K562 (cell line): ENCODE results near the gene ANKFN1. TPM values are rescaled to one million over a fixed set of nuclear protein-coding genes. Genes with fewer than 3 reads are reported as not detected.

Experiments used
- ATAC-seq: fragments of 200-7000 bp; cut with Tn5 transposase; 3 replicates; pipeline ENCODE4 v1.9.1; 2020; ENCODE audit warnings: moderate library complexity
- BruUV-seq: library from RNA; stranded (reverse); fragments of 400-500 nt; replicated peaks from 2 replicates; lab custom pipeline; 2021; lab: Mats Ljungman, UMichigan
- CTCF ChIA-PET: fragments of 300-600 bp; formaldehyde crosslinking; extraction: SDS; loops from one replicate; lab custom pipeline; 2021; ENCODE audit warnings: low intra/inter-chr PET ratio; lab: Yijun Ruan, JAX
- POLR2A ChIA-PET: fragments of 300-600, 350-650 bp; sonication (Branson Sonifier 250); formaldehyde crosslinking; extraction: SDS; loops from one replicate; lab custom pipeline; 2021; ENCODE audit warnings: antibody characterized with exemption, inconsistent platforms; lab: Yijun Ruan, JAX
- DNase-seq, 4 experiments: peaks; one replicate each; pipeline versions ENCODE4 v3.0.0 to v3.0.0-alpha.2; 2011 to 2018; ENCODE audit warnings: low spot score in 3 of 4, mixed read lengths in 3 of 4; ENCODE audit errors: extremely low read depth in 1 of 4
- FAIRE-seq: peaks from 2 replicates; lab custom pipeline; 2011; peaks lifted over from hg19 to GRCh38; lab: Jason Lieb, UNC
- H2AFZ ChIP-seq: 2 replicates; pipeline ENCODE4 v1.6.0; 2011; ENCODE audit warnings: low read depth, low read length, control low read depth, inconsistent platforms
- H3K27ac ChIP-seq: fragments of 200-600 bp; 3 replicates; pipeline ENCODE4 v1.8.0; 2011; ENCODE audit warnings: low read depth, mild to moderate bottlenecking, control low read depth, inconsistent platforms, low read length, moderate library complexity, mixed read lengths; ENCODE audit errors: extremely low read depth
- H3K27me3 ChIP-seq, 2 experiments: fragments of 300-600 bp in 1 of 2; 2 replicates in 1 of 2; 3 replicates in 1 of 2; pipeline versions ENCODE4 v1.6.0 to v1.8.0; 2011; ENCODE audit warnings: inconsistent platforms in 2 of 2, low read length in 2 of 2, mild to moderate bottlenecking in 1 of 2, mixed read lengths in 1 of 2, moderate library complexity in 1 of 2; ENCODE audit not compliant: control insufficient read depth in 2 of 2, insufficient read depth in 2 of 2
- H3K36me3 ChIP-seq: fragments of 300-600 bp; 3 replicates; pipeline ENCODE4 v1.8.0; 2011; ENCODE audit warnings: mild to moderate bottlenecking, low read length, inconsistent platforms; ENCODE audit not compliant: control insufficient read depth, insufficient read depth
- H3K4me1 ChIP-seq, 2 experiments: fragments of 200-600 bp in 1 of 2; replicated peaks in 1 of 2; 2 replicates in 1 of 2; 3 replicates in 1 of 2; pipeline versions ENCODE4 v1.5.1 to v1.8.0; 2011; ENCODE audit warnings: inconsistent platforms in 2 of 2, low read length in 2 of 2, mild to moderate bottlenecking in 1 of 2, mixed read lengths in 1 of 2, moderate library complexity in 1 of 2; ENCODE audit not compliant: control insufficient read depth in 2 of 2, insufficient read depth in 2 of 2
- H3K4me2 ChIP-seq: 2 replicates; pipeline ENCODE4 v1.6.1; 2011; ENCODE audit warnings: low read length, control low read depth, inconsistent platforms, mixed read lengths; ENCODE audit not compliant: insufficient read depth
- H3K4me3 ChIP-seq: fragments of 200-600 bp; sonication (generic), shearing (Covaris generic); 2 replicates; pipeline ENCODE4 v1.5.1; 2016; ENCODE audit warnings: control low read depth, inconsistent platforms
- H3K79me2 ChIP-seq: fragments of 200-600 bp; 3 replicates; pipeline ENCODE4 v1.8.0; 2011; ENCODE audit warnings: low read length, inconsistent platforms; ENCODE audit not compliant: control insufficient read depth, insufficient read depth
- H3K9ac ChIP-seq, 2 experiments: 2 replicates each; pipeline versions ENCODE4 v1.6.0 to v1.6.1; 2011; ENCODE audit warnings: low read depth in 2 of 2, low read length in 2 of 2, control low read depth in 1 of 2, inconsistent platforms in 1 of 2, mild to moderate bottlenecking in 1 of 2, mixed read lengths in 1 of 2; ENCODE audit not compliant: insufficient read depth in 1 of 2
- H3K9me1 ChIP-seq: one replicate; pipeline ENCODE4 v1.6.0; 2011; ENCODE audit warnings: inconsistent platforms, mild to moderate bottlenecking, low read length, moderate library complexity; ENCODE audit not compliant: control insufficient read depth, insufficient read depth
- H3K9me3 ChIP-seq: replicated peaks from 2 replicates; pipeline ENCODE4 v1.5.1; 2011; ENCODE audit warnings: low read depth, low read length, inconsistent platforms; ENCODE audit not compliant: control insufficient read depth, insufficient read depth
- H4K20me1 ChIP-seq: replicated peaks from 2 replicates; pipeline ENCODE4 v1.6.1; 2011; ENCODE audit warnings: low read length, inconsistent platforms, mixed read lengths; ENCODE audit not compliant: control insufficient read depth, insufficient read depth
- NFRKB ChIP-seq: fragments of 450-650 bp; IDR thresholded peaks from 2 replicates; pipeline ENCODE4 v1.6.1; 2016; ENCODE audit warnings: low read depth
- RAD21 ChIP-seq, 2 experiments: fragments of 250-450 bp in 1 of 2; fragments of 450-650 bp in 1 of 2; sonication (Bioruptor Pico) in 1 of 2; formaldehyde crosslinking in 1 of 2; IDR thresholded peaks in 1 of 2; conservative IDR thresholded peaks in 1 of 2; 2 replicates each; pipeline versions ENCODE4 v1.4.0 to v1.8.0; 2020 to 2022; ENCODE audit warnings: mild to moderate bottlenecking in 2 of 2, moderate library complexity in 1 of 2
- WGBS: fragments of 100-300 bp; shearing (Covaris generic); methylation state at CpG from one replicate; pipeline ENCODE4 v1.1.6; 2016; ENCODE audit warnings: low coverage, mixed read lengths; ENCODE audit not compliant: insufficient coverage; ENCODE audit errors: missing lambda C conversion rate; 5-methylcytosine and 5-hydroxymethylcytosine counted together
- in situ Hi-C: fragments of 300-500 bp; cut with MboI; formaldehyde crosslinking; loops from 4 replicates; pipeline ENCODE4 v1.15.0; 2018; ENCODE audit warnings: inconsistent platforms, mixed read lengths
- intact Hi-C: fragments of 100-400 bp; cut with micrococcal nuclease; formaldehyde crosslinking; loops from 2 replicates; pipeline ENCODE4 v1.14.2; 2022
- polyA plus RNA-seq, 8 experiments: library from polyadenylated mRNA; depleted of rRNA in 4 of 8; stranded (reverse) in 5 of 8; unstranded in 3 of 8; fragments of >200 nt; fragmentation: Nextera tagmentation in 2 of 8; fragmentation: Illumina TruSeq in 1 of 8; extraction: Ambion mirVana in 2 of 8; extraction: Trizol in 1 of 8; gene quantifications; 2 replicates each; pipeline versions ENCODE4 v1.2.1 to v1.2.3, GENCODE V29; 2011 to 2014; ENCODE audit warnings: inconsistent platforms in 1 of 8, missing spikeins in 1 of 8
- total RNA-seq, 7 experiments: library from RNA; depleted of rRNA in 6 of 7; stranded (reverse); fragments of >200 nt in 6 of 7; fragmentation: Illumina TruSeq in 2 of 7; extraction: Trizol in 2 of 7; gene quantifications; 2 replicates each; pipeline versions ENCODE4 v1.2.1 to v1.2.3, GENCODE V29; 2011 to 2021; ENCODE audit warnings: low replicate concordance in 1 of 7
- TF ChIP-seq, protein P1 (sequence below), 3 experiments: IDR thresholded peaks in 2 of 3; conservative IDR thresholded peaks in 1 of 3; 2 replicates each; pipeline ENCODE4 v1.5.1; 2011 to 2012; ENCODE audit warnings: low read length in 3 of 3, mild to moderate bottlenecking in 3 of 3, control low read depth in 2 of 3, improper control_type of control experiment in 1 of 3, inconsistent platforms in 1 of 3, low read depth in 1 of 3, mixed read lengths in 1 of 3, moderate library complexity in 1 of 3; ENCODE audit not compliant: insufficient read depth in 2 of 3

The ANKFN1 gene
- total and polyA plus RNA-seq, 9 of the 15 experiments (the other 6 are each of a cell fraction or from before 2014, with no cell fraction given): 0.04 to 0.39 (median 0.15) TPM; not detected in 1

DNA sequence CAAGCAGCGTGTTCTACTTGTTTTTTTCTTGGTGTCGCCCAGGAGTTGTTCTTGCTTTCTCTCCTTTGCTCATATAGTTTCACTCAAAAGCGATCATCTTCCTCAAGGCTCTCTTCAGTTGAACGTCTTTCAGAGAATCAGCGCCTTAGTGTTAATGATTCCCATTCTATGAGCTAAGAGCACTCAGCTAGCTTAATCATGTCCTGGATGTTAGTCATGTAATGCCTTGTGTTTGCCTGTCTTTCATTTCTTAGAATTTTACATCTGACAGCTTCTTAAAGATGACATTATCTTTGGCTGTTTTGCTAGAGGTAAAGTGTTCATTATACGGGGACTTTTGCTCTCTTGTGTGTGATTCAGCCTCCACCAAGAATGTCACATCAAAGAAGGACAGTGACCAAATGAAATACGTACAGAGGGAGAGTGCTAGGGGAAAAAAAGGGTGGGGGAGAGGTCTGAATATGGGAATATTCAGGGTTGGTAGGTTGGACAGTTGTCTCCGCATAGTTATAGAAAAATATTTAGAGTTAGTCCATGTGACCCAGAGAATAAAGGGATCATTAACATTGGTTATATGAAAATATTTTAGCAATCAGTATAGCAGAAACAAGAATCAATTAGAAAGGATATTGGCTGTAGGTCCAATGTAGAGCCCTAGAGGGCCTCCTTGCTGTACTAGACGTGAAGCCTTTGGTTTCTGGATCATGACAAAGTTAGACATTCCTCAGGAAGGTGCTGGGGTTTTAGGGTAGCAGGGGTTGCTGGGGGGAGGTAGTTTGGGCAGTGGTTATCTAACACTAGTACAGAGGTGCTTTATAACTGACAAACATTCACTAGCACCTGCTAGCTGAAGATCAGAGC, 31.9 kb upstream of the ANKFN1 start:
- TF ChIP-seq, protein P1, sequence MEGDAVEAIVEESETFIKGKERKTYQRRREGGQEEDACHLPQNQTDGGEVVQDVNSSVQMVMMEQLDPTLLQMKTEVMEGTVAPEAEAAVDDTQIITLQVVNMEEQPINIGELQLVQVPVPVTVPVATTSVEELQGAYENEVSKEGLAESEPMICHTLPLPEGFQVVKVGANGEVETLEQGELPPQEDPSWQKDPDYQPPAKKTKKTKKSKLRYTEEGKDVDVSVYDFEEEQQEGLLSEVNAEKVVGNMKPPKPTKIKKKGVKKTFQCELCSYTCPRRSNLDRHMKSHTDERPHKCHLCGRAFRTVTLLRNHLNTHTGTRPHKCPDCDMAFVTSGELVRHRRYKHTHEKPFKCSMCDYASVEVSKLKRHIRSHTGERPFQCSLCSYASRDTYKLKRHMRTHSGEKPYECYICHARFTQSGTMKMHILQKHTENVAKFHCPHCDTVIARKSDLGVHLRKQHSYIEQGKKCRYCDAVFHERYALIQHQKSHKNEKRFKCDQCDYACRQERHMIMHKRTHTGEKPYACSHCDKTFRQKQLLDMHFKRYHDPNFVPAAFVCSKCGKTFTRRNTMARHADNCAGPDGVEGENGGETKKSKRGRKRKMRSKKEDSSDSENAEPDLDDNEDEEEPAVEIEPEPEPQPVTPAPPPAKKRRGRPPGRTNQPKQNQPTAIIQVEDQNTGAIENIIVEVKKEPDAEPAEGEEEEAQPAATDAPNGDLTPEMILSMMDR (IDR thresholded peaks at IDR 0.05 in 2 of 3, conservative IDR thresholded peaks at IDR 0.05 in 1 of 3; ENCODE audit: insufficient read depth in 2 of 3, low read depth in 1 of 3, low read length in 3 of 3): peak in 2 of 3 experiments; percentile 12 to 27; a peak in 2 of 6 replicates
- TF ChIP-seq RAD21 (CRISPR knock-in tag; conservative IDR thresholded peaks at IDR 0.05 in 1 of 2, IDR thresholded peaks at IDR 0.05 in 1 of 2) (0 out of 4 replicates have a peak, but pooled peaks of 1 of the 2 experiments have one; percentile 19), NFRKB (no peak)
- Histone ChIP-seq H3K27ac (no peak overlapping the region), H3K4me2 (no peak overlapping the region), H3K4me1 (no peaks in the 10 kb centered on the region), H3K9ac (no peak overlapping the region), H3K4me3 (no peak overlapping the region), H3K79me2 (no peaks in the 10 kb centered on the region), H3K9me1 (no peaks in the 10 kb centered on the region), H3K9me3 (no peaks in the 10 kb centered on the region), H4K20me1 (no peaks in the 10 kb centered on the region), H3K27me3 (no peaks in the 10 kb centered on the region), H3K36me3 (no peaks in the 10 kb centered on the region), H2AFZ (no peak overlapping the region)
- ChIA-PET CTCF (no interaction called here), POLR2A (no interaction called here)
- WGBS: under 1% methylated on average over 9 of the region's 9 CpGs
- no TSS peak for BruUV-seq
- DNase-seq: no peak
- in situ Hi-C loops: no loop called here
- intact Hi-C loops: loop anchor here (10.0 kb wide), 1 partner anchor 203 kb away; no protein-coding TSS in a partner anchor
- no peak for FAIRE-seq
- ATAC-seq: no peak
